HL-60 (cell line): ENCODE measurements around the gene CSKMT.
A peak's percentile ranks its signal among the peaks of the same experiment; 100 is the strongest.

ENCODE experiments used
- DNase-seq, 2 experiments: peaks; one replicate each; pipeline ENCODE4 v3.0.0-alpha.2; 2010 to 2020; ENCODE audit warnings: low read depth in 1 of 2, low spot score in 1 of 2
- H3K27ac ChIP-seq: fragments of 250-450 bp; sonication (Bioruptor Pico); replicated peaks from 2 replicates; pipeline ENCODE4 v1.5.1; 2020; ENCODE audit warnings: mild to moderate bottlenecking, moderate library complexity
- H3K27me3 ChIP-seq: fragments of 250-450 bp; sonication (Bioruptor Pico); 2 replicates; pipeline ENCODE4 v1.5.1; 2021; ENCODE audit warnings: mild to moderate bottlenecking, moderate library complexity; ENCODE audit not compliant: insufficient read depth, poor library complexity, severe bottlenecking
- H3K4me3 ChIP-seq: replicated peaks from 2 replicates; pipeline ENCODE4 v1.5.1; 2011; ENCODE audit warnings: mild to moderate bottlenecking, control low read depth, low read length; ENCODE audit not compliant: insufficient read depth
- CTCF ChIP-seq: IDR thresholded peaks from one replicate; pipeline ENCODE4 v1.5.1; 2011; ENCODE audit warnings: low read length, control low read depth, inconsistent platforms; ENCODE audit not compliant: insufficient read depth
- GABPA ChIP-seq: IDR thresholded peaks from 2 replicates; pipeline ENCODE4 v1.6.1; 2012; ENCODE audit warnings: low read depth
- POLR2AphosphoS5 ChIP-seq: IDR thresholded peaks from 2 replicates; pipeline ENCODE4 v1.6.1; 2012; ENCODE audit warnings: low read depth
- REST ChIP-seq: IDR thresholded peaks from 2 replicates; pipeline ENCODE4 v1.6.1; 2012; ENCODE audit warnings: low read depth; ENCODE audit not compliant: insufficient replicate concordance
- SPI1 ChIP-seq: IDR thresholded peaks from 2 replicates; pipeline ENCODE4 v1.6.1; 2012; ENCODE audit warnings: low read depth, mild to moderate bottlenecking, borderline replicate concordance

The CSKMT gene

GRCh38 chr11:62647609-62648005, 17.5 kb upstream of the CSKMT start:
- Histone ChIP-seq H3K27me3 (no peaks in the 10 kb centered on the region), H3K27ac (no peak overlapping the region), H3K4me3 (no peak overlapping the region)
- DNase-seq: no peak
- peak; percentile 26 for TF ChIP-seq POLR2AphosphoS5
- no peak for TF ChIP-seq GABPA
- TF ChIP-seq SPI1: no peak
- TF ChIP-seq CTCF: no peak

- no peak overlapping the region for H3K27ac ChIP-seq
- no peaks in the 10 kb centered on the region for H3K27me3 ChIP-seq
- H3K4me3 ChIP-seq: no peak overlapping the region
- DNase-seq: no peak
- TF ChIP-seq CTCF: no peak
- no peak for TF ChIP-seq GABPA
- no peak for TF ChIP-seq REST
- no peak for TF ChIP-seq SPI1
Measured at GRCh38 chr11:62648185-62648966, 16.7 kb upstream of the CSKMT start.

- TF ChIP-seq REST (no peak), POLR2AphosphoS5 (no peak), GABPA (no peak), CTCF (no peak), SPI1 (no peak)
- no peak for DNase-seq
- H3K27me3 ChIP-seq: no peaks in the 10 kb centered on the region
- H3K4me3 ChIP-seq: no peak overlapping the region
- no peak overlapping the region for H3K27ac ChIP-seq
Measured at GRCh38 chr11:62648967-62649364, 16.1 kb upstream of the CSKMT start.

GRCh38 chr11:62649486-62649885, 15.6 kb upstream of the CSKMT start:
- H3K4me3 ChIP-seq: no peak overlapping the region
- TF ChIP-seq CTCF (no peak), GABPA (no peak), REST (no peak), SPI1 (no peak), POLR2AphosphoS5 (no peak)
- no peak for DNase-seq
- H3K27ac ChIP-seq: no peak overlapping the region
- H3K27me3 ChIP-seq: no peaks in the 10 kb centered on the region
